OCI-LY1 (cell line): ENCODE results near the gene C1orf94.

ENCODE experiments used
- H2AFZ ChIP-seq: fragments of 200-600 bp; sonication (generic), shearing (Covaris generic); 2 replicates; pipeline ENCODE4 v1.6.0; 2014; ENCODE audit warnings: antibody characterized with exemption, mild to moderate bottlenecking, low read length
- H3F3A ChIP-seq: fragments of 200-600 bp; sonication (generic), shearing (Covaris generic); 2 replicates; pipeline ENCODE4 v1.6.0; 2014; ENCODE audit warnings: mild to moderate bottlenecking, antibody characterized with exemption, low read length, moderate library complexity; ENCODE audit not compliant: insufficient read depth
- H3K27ac ChIP-seq: fragments of 200-600 bp; sonication (generic); 2 replicates; pipeline ENCODE4 v1.5.1; 2014; ENCODE audit warnings: low read length, mixed run types, mild to moderate bottlenecking, low read depth; ENCODE audit not compliant: poor library complexity, severe bottlenecking
- H3K27me3 ChIP-seq: fragments of 200-600 bp; sonication (generic); 2 replicates; pipeline ENCODE4 v1.6.0; 2014; ENCODE audit warnings: antibody characterized with exemption, mild to moderate bottlenecking, low read length, moderate library complexity; ENCODE audit not compliant: insufficient read depth
- H3K36me3 ChIP-seq: fragments of 200-600 bp; sonication (generic); 2 replicates; pipeline ENCODE4 v1.6.1; 2014; ENCODE audit warnings: mild to moderate bottlenecking, antibody characterized with exemption, low read length, moderate library complexity, mixed read lengths; ENCODE audit not compliant: insufficient read depth
- H3K4me1 ChIP-seq: fragments of 200-600 bp; sonication (generic); 2 replicates; pipeline ENCODE4 v1.5.1; 2014; ENCODE audit warnings: mild to moderate bottlenecking, low read length, moderate library complexity; ENCODE audit not compliant: insufficient read depth, severe bottlenecking
- H3K4me2 ChIP-seq: fragments of 200-600 bp; sonication (generic), shearing (Covaris generic); 2 replicates; pipeline ENCODE4 v1.6.1; 2014; ENCODE audit warnings: low read length
- H3K4me3 ChIP-seq: fragments of 200-600 bp; sonication (generic); 2 replicates; pipeline ENCODE4 v1.5.1; 2014; ENCODE audit warnings: low read length, low read depth, mild to moderate bottlenecking, mixed read lengths; ENCODE audit not compliant: poor library complexity, severe bottlenecking
- H3K79me2 ChIP-seq: fragments of 200-600 bp; shearing (Covaris generic); 2 replicates; pipeline ENCODE4 v1.6.1; 2016; ENCODE audit warnings: mixed run types, low read length, mixed read lengths; ENCODE audit not compliant: insufficient read depth
- H3K9ac ChIP-seq: fragments of 200-600 bp; sonication (generic), shearing (Covaris generic); 2 replicates; pipeline ENCODE4 v1.6.1; 2014; ENCODE audit warnings: mild to moderate bottlenecking, low read length, mixed read lengths
- H3K9me2 ChIP-seq: fragments of 200-600 bp; sonication (generic), shearing (Covaris generic); 2 replicates; pipeline ENCODE4 v1.6.1; 2014; ENCODE audit warnings: low read depth, mild to moderate bottlenecking, low read length, mixed read lengths
- H3K9me3 ChIP-seq: fragments of 200-600 bp; shearing (Covaris generic); 2 replicates; pipeline ENCODE4 v1.6.1; 2014; ENCODE audit warnings: low read length, mixed read lengths
- H4K20me1 ChIP-seq: fragments of 200-600 bp; sonication (generic), shearing (Covaris generic); 2 replicates; pipeline ENCODE4 v1.6.0; 2016; ENCODE audit warnings: mild to moderate bottlenecking, low read length; ENCODE audit not compliant: insufficient read depth
- CTCF ChIP-seq: fragments of 200-600 bp; sonication (generic), shearing (Covaris generic); IDR thresholded peaks from 2 replicates; pipeline ENCODE4 v1.5.1; 2017; ENCODE audit warnings: mild to moderate bottlenecking, antibody characterized with exemption, low read length, moderate library complexity, mixed read lengths
- EZH2 ChIP-seq: fragments of 200-600 bp; sonication (generic), shearing (Covaris generic); IDR thresholded peaks from 2 replicates; pipeline ENCODE4 v1.8.0; 2017; ENCODE audit warnings: borderline replicate concordance, mixed run types, mild to moderate bottlenecking, antibody characterized with exemption, low read length, moderate library complexity, mixed read lengths

C1orf94 gene

GRCh38 chr1:34166191-34166624 lies 10.5 kb upstream of the C1orf94 start:
- no peaks in the 10 kb centered on the region for H3K4me1 ChIP-seq
- no peaks in the 10 kb centered on the region for H3K36me3 ChIP-seq
- H3F3A ChIP-seq: no peaks in the 10 kb centered on the region
- H3K4me2 ChIP-seq: no peak overlapping the region
- no peak overlapping the region for H3K9ac ChIP-seq
- no peaks in the 10 kb centered on the region for H3K27me3 ChIP-seq
- H3K9me3 ChIP-seq: no peaks in the 10 kb centered on the region
- H3K9me2 ChIP-seq: no peaks in the 10 kb centered on the region
- no peak overlapping the region for H3K4me3 ChIP-seq
- H2AFZ ChIP-seq: no peak overlapping the region
- H3K79me2 ChIP-seq: no peaks in the 10 kb centered on the region
- H3K27ac ChIP-seq: no peak overlapping the region
- H4K20me1 ChIP-seq: no peaks in the 10 kb centered on the region
- TF ChIP-seq CTCF (no peak), EZH2 (no peak)

- Histone ChIP-seq H3K36me3 (no peaks in the 10 kb centered on the region), H3K4me3 (no peak overlapping the region), H3K4me1 (no peaks in the 10 kb centered on the region), H3K79me2 (no peaks in the 10 kb centered on the region), H3K27ac (no peak overlapping the region), H3K9ac (no peak overlapping the region), H3K4me2 (no peak overlapping the region), H3K9me2 (no peaks in the 10 kb centered on the region), H4K20me1 (no peaks in the 10 kb centered on the region), H3F3A (no peaks in the 10 kb centered on the region), H2AFZ (no peak overlapping the region), H3K9me3 (no peaks in the 10 kb centered on the region), H3K27me3 (no peaks in the 10 kb centered on the region)
- no peak for TF ChIP-seq CTCF
- TF ChIP-seq EZH2: no peak
These were observed 9.9 kb upstream of the C1orf94 start for GRCh38 chr1:34166625-34167361.

GRCh38 chr1:34167389-34167788 lies 9.3 kb upstream of the C1orf94 start:
- Histone ChIP-seq H3K27ac (no peak overlapping the region), H3K79me2 (no peaks in the 10 kb centered on the region), H3K9me3 (no peaks in the 10 kb centered on the region), H3F3A (no peaks in the 10 kb centered on the region), H4K20me1 (no peaks in the 10 kb centered on the region), H3K4me1 (no peaks in the 10 kb centered on the region), H2AFZ (no peak overlapping the region), H3K27me3 (no peaks in the 10 kb centered on the region), H3K9ac (no peak overlapping the region), H3K4me3 (no peak overlapping the region), H3K4me2 (no peak overlapping the region), H3K9me2 (no peaks in the 10 kb centered on the region), H3K36me3 (no peaks in the 10 kb centered on the region)
- TF ChIP-seq EZH2: no peak
- no peak for TF ChIP-seq CTCF
